HG02571 (cell line): ENCODE data around the gene ZBTB5.
"Not testable (repeated sequence)": the region's sequence is repeated elsewhere in the genome, so short reads cannot be mapped to it uniquely, and the experiment has no call there.

Experiments
- ATAC-seq: cut with Tn5 transposase; IDR thresholded peaks from one replicate; pipeline ENCODE4 v1.9.1; 2021; ENCODE audit warnings: mild to moderate bottlenecking, moderate library complexity; ENCODE audit not compliant: unreplicated experiment

Gene ZBTB5

DNA sequence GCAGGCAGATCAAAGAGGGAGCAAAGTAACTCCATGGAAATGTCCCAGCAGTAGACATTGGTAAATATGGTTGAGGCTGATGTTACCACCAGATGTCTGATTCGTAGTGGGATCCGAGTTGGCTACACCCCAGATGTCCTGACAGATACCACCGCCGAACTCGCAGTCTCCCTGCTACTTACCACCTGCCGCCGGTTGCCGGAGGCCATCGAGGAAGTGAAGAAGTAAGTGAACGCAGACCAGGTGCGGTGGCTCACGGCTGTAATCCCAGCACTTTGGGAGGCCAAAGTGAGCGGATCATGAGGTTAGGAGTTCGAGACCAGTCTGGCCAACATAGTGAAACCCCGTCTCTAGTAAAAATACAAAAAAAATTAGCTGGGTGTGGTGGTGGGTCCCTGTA lies 38.8 kb downstream of the ZBTB5 start:
- not testable (repeated sequence) for ATAC-seq

DNA sequence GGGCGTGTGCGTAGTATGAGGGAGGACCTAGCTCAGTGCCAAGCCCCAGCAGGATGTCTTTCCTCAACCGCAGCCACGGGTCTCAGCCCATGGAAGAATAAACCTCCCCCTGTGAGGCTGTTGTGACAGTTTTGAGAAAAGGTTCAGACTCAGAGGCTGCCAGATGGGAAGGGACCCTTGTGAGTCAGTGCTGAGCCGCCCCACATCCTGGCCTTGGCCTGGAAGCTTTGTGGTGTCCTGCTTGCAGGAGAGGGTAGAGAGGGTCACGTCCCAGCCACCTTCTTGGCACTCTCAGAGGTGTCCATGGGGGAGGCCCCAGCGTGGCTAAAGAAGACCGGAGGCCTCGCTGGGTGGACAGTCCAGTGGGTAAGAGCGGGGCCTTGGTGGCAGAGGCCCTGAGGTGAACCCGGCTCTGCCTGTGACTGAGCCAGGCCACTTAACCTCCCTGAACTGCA lies 39.9 kb downstream of the ZBTB5 start:
- ATAC-seq, result no peak

DNA sequence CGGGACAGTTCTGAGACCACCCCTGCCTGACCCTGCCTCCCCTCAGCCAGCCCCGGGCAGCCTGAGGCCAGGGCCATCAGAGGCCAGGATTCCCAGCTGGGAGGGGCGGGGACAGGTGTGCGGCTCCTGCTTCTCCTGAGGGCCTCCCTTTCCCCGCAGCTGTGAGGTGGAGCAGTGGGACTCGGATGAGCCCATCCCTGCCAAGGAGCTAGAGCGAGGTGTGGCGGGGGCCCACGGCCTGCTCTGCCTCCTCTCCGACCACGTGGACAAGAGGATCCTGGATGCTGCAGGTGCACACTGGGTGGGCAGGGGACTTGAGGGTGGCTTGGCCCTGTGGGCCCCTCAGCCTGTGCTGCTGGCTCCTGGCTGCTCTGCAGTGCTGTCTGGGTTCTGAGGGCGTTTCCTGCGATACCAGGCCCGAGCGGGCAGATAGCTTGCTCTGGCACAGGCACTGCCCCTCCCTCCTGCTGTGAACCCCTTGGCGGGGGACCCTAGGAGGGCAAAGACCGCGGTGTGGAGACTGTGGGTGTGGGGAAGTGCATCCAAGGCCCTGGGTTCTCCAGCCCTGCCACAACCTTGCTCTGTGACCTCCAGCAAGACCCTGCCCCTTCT lies 40.5 kb downstream of the ZBTB5 start:
- ATAC-seq, result no peak

DNA sequence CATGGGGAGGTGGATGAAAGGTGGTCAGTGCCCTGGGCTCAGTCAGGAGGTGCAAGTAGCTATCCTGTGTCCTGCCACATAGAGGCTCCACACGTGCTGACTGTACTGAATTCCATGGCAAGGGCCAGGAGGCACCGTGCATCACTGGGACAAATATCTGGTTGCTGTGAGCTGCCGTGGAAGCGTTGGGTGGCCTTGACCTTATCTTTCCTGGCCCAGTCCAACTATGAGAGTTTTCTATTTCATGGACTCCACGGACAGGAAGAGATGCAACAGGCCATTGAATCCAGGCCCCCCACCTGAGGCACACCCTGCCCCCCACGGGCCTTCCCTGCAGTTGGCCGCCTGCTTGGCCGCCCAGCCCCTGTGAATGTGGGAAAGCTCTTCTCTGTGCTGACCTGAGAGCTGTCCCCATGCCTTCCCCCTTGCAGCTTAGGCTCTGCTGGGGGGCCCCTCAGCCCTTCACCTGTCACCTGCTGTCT lies 41.0 kb downstream of the ZBTB5 start:
- ATAC-seq, result no peak

- ATAC-seq, result no peak
These were observed 41.7 kb downstream of the ZBTB5 start for GRCh38 chr9:37423508-37423907.

DNA sequence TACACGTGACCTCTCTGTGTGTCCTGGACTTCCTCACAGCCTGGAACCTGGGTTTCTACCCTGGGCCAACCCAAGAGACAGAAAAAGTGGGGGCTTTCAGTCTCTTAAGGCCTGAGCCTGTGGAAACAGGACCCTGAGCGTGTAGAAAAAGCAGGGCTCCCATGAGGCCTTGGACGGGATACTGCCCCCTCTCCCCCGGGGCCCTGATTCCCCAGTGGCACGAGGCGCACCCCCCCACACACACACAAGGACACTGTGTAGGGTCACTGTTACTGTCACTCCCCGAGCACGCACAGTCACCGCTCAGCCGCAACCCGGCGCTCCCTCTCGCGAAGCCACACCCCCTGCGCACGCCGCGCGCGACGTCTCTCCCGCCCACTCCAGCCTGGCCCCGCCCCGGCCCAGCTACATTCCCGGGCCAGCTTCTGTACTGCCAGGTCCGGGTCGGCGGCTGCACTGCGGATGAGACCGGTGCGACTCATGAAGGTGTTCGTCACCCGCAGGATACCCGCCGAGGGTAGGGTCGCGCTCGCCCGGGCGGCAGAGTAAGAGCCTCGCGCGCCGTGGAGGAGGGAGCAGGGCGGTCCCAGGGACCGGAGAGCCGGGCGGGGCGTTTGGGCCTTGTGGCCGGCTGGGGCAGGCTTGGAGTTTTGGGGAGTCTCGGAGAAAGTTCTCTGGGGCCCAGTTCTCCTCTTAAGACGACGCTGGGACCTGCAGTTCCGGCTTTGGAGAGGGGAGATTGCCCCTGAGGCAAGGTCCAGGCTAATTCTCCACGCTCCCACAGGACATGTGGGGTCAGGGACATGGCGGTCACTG lies 42.8 kb downstream of the ZBTB5 start, which contains the start of gene GRHPR:
TSS of gene GRHPR (plus strand) at position 408 of the 816 bp plus-strand sequence. CDS start at position 463, 55 bp downstream.
- peak; percentile 94 for ATAC-seq

DNA sequence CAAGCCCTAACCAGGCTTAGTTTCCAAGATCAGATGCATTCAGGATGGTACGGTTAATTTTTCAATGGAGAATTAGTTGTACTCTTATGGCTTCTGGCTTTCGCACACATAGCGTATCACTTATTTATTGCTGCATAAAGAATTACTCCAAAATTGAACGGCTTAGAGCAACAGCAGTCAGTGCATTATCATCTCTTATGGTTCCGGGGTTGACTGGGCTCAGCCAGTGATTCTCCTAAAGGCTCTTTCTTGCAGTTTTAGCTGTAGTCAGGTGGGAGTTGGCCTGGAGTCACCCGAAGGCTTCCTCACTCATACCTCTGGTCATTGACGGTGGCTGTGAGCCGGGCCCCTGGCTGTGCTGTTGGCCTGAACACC lies 43.3 kb downstream of the ZBTB5 start:
- no peak for ATAC-seq

GRCh38 chr9:37420271-37421215 lies 44.7 kb downstream of the ZBTB5 start:
- ATAC-seq, result no peak

GRCh38 chr9:37419204-37419603 lies 46.0 kb downstream of the ZBTB5 start:
- ATAC-seq, result no peak

GRCh38 chr9:37417857-37418618 lies 47.2 kb downstream of the ZBTB5 start:
- ATAC-seq, result no peak

- ATAC-seq, result no peak
These were observed 47.9 kb downstream of the ZBTB5 start for GRCh38 chr9:37417252-37417803.

- ATAC-seq, result no peak
These were observed 50.1 kb downstream of the ZBTB5 start for GRCh38 chr9:37415011-37415719.

DNA sequence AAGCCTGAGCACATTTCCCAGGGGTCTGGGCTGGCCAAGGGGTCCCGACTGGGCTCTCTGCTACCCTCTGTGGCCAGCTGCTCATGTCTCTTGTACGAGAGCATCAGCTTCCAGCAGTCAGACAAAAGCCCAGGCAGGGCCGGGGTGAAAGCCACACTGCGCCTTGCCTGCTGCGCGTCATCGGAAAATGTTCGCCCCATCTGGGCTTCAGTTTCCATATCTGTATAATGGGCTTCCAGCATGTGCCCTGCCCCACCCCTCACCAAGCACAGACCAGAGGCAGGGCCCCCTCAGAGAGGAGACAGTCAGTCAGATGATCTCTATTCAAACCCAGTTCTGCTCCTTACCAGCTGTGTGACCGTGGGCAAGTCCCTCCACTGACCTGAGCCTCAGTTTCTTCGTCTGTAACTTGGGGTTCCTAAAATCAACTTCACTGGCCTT lies 50.7 kb downstream of the ZBTB5 start:
- no peak for ATAC-seq

DNA sequence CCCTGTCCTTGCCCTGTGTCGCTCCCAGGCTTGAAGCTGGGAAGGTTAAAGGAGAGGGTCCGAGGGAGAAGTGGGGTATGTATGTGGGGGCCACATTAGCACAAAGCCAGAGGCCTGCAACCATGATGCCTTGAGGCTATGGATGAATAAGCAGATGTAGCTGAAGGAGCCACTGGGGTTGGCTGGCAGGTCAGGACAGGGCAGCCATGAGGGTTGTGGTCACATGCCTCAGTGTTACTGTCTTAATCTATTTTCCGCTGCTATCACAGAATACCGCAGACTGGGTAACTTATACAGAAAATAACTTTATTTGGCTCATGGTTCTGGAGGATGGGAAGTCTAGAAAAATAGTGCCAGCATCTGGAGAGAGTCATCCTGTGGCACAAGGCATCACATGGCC lies 51.9 kb downstream of the ZBTB5 start:
- no peak for ATAC-seq

DNA sequence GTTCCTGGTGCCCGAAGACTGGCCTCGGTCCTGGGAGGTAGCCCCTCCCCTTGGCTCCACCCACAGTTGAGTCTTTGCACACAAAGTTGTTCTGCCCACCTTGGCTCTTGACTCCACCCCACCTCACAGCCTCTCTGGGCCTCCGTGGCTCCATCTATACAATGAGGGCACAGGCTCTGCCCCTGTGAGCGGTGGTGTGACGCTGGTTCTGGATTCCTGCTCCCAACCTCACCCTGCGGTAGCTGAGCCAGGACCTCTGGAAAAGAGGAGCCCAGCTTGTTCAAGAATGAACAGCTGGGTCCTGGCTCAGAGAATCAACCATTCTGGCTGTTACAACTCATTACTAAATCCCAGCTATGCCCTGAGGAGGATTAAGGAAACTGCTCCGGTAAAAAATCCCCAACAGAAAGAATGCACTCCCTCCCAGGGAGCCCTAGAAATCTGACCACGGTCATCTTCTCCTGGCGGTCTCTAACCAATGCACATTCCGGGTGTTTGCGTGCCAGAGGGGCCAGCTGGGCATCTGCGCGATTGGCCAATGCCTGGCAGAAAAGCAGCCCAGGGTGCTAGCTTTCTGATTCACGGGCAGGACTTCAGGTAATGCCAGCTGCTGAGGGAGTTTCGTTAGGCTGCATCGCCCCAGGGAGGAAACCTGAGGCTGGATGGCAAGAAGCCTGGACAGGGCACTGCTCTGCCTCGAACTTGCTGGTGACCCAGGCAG lies 52.7 kb downstream of the ZBTB5 start:
- ATAC-seq, result no peak

- no peak for ATAC-seq
These were observed 54.1 kb downstream of the ZBTB5 start for GRCh38 chr9:37410969-37411785.

GRCh38 chr9:37410354-37410861 lies 54.8 kb downstream of the ZBTB5 start:
- no peak for ATAC-seq
